Glomerular endothelial cell (primary cell): Measurements from ENCODE around the gene NAA20. TPM values are rescaled to one million over a fixed set of nuclear protein-coding genes. Genes with fewer than 3 reads are reported as not detected.
"Not testable (repeated sequence)": the region's sequence is repeated elsewhere in the genome, so short reads cannot be mapped to it uniquely, and the experiment has no call there.

Source experiments
- DNase-seq: peaks from one replicate; pipeline ENCODE4 v3.0.0-alpha.2; 2011; ENCODE audit warnings: low read depth, low spot score; ENCODE audit errors: extremely low read depth
- total RNA-seq: library from RNA; depleted of rRNA; stranded (reverse); fragments of >200 nt; gene quantifications from 2 replicates; pipeline ENCODE4 v1.2.3, GENCODE V29; 2015

NAA20 gene
- total RNA-seq, 1 donor from 2014 or later = 38.4 TPM

DNA sequence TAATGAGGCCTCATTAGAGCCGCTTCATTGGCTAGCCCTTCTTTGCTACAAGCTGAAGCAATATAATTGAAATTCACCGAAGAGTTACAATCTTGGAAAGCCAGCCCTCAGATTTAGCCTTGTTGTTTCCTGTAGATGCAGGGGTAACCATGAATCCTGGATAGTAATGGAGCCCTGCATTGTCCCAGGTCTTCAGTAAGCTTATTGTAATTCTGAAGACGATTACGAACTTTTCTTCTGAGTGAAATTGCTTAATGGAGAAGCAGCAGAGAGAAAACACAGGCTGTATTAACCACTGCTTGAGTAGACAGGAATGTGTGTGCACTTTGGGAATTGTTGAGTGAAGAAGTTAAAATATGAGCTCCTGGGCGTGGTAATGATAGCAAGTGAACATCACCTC is 26.3 kb upstream of the NAA20 start:
- no peak for DNase-seq

- DNase-seq = no peak
Observed at GRCh38 chr20:19991308-19991707, 25.9 kb upstream of the NAA20 start.

- DNase-seq = no peak
Observed at GRCh38 chr20:19991854-19992253, 25.3 kb upstream of the NAA20 start.

DNA sequence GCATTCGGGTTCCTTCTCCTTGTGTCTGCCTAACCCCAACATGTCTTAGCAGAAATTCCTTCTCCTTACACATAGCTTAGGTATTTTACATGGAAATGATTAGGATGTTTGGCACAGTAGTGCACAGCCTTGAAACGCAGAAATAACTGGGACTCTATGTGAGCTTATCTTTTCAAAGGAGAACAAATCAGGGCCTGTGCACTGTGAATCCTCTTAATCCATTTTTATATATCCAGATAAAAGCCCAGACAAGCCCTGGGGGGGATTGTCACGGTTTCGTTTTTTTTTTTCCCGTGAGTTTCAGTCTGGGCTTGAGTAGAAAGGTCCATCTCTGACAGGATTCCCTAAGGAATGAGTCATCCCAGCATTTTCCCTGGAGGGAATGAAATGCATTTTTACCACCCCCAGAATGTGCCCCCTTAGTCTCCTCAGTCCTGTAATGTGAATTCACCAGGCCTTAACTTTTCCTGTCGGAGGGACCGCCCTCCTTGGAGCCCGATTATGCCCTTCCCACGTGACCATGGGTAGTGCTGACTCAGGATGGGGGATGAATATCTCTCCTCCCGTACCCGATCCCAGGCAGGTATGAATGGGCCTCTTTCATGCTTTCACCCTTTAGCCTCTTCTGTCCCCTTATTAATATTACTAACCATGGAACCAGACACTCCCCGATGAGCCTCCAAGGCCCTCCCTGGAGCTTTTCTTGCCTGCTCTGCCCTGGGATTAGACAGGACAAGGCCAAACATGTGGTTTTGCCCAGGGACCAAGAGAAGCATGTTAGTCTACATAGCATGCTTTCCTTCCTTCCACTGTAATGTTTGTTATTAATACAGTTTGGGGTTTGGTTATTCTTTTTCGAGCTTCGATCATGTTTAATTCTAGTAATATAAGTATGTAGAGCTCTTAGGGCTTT is 23.9 kb upstream of the NAA20 start:
- DNase-seq = no peak

DNA sequence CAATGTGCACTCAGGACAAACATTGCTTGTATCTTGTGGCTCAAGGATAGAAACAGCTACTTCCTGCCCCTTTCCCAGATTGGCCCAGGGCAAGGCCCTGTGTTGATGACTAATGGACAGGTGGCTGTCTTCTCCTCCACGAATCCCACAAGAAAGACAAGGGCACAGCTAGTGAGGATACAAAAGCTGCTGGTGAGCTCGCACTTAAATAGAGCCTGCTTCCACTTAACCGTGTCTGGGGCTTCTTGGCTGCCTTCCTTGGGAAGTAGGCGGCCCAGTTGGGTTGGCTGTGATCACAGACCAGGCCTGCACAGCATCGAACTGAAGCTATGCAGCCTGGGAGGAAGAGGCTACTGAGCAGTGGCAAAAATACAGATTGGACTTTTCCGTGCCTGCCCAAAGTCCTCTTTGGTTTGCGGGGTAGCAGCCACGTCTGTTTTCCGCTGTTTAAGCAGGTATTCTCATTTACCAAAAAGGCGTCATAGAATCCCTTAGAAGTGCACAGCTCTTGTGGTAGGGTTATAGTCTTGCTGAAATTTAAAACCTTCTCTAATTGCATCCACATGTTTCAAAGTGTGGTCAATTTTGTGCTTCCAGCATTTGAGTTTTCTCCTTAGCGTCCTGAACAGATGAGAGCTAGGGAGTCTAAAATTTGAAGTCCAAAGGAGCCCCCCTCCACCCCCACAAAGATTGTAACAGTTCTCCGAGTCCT is 23.0 kb upstream of the NAA20 start:
- DNase-seq = no peak

DNA sequence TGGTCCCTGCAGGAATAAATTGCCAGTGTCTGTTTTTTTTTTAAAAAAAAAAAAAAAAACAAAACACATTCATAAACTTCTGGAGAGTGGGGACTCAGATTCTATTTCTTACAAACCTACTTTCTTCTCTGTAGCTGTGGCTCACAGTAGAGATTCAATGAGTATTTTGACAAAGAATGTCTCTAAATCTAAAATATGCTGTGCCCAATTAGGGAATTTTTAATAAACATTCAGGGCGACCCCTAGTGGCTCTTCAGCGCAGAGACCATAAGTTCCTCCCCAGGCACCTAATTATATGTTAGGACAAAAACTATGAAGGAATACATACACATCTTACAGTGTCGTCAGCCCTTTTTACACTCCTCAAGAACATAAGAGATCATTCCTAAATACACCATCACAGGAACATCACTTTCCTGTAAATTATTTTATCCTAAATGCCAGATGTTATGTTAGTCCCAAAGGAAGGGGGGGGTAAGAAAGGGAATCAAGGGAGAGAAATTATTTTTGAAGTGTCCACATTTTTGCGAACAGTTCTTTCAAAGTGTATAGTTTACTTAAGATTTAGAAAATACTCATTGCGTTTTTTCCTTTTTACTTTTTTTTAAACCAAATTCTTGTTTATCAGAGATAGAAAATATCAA is 21.8 kb upstream of the NAA20 start:
- no peak for DNase-seq

DNA sequence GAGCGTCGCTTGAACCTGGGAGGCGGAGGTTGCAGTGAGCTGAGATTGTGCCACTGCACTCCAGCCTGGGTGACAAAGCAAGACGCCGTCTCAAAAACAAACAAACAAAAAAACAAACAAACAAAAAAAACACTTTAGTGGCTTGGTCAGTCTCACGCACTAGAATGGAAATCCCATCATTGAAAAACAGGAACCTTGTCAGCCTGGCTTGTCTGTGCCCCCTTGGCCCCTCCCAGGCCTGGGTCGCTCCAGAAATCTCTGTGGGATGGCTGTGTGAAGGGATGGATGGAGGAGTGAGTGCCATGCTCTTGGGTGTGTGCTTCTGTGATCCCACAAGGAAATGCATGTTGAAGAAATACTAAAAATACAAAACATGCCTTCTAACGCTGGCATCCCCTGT is 20.9 kb upstream of the NAA20 start:
- DNase-seq = no peak

- no peak for DNase-seq
Observed at GRCh38 chr20:19996917-19997316, 20.2 kb upstream of the NAA20 start.

DNA sequence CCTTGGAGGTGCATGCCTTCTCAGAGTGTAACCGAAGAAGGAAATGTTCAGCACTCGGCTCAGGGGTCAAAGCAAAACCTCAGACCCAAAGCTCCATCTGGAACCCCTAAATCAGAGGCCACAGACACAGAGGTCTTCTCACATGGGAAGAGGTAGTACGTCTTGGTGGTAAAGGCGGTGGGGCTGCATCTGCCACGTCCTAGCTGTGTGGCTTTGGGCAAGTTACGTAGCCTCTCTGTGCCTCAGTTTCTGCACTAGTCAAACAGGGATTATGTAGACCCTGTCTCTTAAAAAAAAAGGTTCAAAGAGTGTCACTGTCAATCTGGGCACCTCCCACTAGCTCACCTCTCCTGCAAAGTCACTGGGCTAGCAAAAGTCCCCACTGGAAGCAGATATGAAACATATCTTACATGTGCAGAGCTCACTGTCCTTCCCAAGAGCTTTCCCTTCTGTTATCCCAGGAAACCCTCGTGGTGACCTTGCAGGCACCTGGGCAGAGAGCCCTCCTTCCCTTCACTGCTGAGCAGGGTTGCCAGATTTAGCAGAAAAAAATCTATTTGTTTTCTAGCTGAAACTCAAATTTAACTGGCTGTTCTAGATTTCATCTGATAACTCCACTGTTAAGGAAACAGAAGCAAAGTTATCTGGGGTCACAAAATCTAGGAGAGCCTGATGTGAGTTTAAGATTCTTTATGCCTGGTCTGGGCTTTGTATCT is 18.0 kb upstream of the NAA20 start:
- no peak for DNase-seq

DNA sequence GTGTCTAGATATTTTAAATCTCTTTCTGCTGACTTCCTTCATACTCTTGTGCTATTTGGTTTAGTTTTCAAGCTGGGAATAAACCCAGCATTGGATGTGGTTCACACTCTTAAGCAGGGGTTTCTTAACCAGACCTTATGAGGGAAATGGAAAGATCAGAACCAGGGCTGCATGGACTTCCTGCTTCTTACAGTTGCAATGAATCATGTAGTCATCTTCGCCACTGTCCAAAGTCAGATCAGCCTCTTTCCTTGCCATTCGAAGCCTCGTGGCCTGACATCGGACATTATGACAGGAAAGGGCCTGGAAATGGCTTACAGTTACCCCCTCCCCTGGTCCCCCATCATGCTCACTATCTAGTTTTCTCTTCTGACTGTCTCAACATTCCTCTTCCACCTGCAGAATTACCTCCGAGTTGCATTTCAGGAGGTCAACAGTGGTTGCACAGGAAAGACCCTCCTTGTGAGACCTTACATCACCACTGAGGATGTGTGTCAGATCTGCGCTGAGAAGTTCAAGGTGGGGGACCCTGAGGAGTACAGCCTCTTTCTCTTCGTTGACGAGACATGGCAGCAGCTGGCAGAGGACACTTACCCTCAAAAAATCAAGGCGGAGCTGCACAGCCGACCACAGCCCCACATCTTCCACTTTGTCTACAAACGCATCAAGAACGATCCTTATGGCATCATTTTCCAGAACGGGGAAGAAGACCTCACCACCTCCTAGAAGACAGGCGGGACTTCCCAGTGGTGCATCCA is 16.8 kb upstream of the NAA20 start:
- DNase-seq = no peak

DNA sequence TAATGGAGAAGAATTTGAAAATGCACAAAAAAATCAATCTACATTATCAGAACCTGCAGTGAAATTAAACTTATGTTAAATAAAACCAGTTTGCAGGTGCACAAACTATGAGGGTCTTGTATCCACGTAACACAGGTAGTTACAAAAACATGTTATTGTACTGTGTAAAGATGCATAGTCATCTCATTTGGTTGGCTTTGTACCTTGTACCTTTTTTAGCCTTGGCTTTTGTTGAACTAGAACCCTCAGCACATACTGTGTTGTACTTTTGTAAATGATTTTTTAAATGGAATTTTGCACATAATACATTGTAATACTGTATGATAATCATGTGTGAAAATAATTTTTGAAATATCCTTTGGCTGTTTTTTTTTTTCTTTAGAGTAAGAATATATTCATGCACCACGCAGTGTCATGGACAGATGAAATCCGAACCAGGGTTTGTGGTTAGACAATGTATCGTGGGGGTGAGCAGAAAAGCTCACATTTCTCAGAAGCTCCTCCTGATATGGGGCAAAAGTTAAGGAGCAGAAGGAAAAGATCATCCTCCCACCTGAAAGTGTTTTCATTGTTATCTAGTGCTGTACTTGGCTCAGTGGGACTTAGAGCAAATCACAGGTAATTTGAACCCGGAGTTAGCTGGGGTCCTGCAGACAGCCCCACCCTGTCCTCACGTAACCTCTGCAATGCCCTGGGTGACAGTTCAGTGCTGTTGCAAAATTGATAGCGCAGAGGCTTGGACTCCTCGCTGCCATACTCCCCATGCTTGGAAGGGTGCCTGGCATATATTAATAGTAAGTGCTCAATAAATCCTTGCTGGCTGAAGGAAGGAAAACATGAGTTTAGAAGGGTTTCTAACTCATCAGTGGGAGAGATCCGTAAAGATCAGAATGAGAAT is 14.8 kb upstream of the NAA20 start:
- DNase-seq = no peak

GRCh38 chr20:20003031-20003954 is 13.9 kb upstream of the NAA20 start:
- no peak for DNase-seq

- DNase-seq = not testable (repeated sequence)
Observed at GRCh38 chr20:20003955-20004322, 13.2 kb upstream of the NAA20 start.

DNA sequence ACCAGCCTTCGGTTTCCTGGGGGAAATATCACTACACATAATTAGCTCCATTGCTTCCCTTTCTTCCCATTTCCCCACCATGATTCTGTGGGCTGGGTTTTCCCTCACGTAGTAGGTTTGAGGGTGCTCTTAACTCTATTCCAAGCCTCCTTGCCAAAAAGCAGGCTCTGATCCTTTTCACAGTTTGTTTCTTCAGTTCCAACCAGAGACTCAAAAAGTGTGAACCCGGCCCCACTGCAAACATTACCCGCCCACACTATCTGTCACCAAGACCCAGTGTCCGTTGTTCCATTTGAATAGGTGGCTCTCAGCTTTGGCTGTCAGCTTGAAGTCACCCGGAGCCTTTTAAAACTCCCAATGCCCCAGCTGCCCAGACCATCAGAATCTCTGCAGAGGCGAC is 11.8 kb upstream of the NAA20 start:
- DNase-seq = no peak

DNA sequence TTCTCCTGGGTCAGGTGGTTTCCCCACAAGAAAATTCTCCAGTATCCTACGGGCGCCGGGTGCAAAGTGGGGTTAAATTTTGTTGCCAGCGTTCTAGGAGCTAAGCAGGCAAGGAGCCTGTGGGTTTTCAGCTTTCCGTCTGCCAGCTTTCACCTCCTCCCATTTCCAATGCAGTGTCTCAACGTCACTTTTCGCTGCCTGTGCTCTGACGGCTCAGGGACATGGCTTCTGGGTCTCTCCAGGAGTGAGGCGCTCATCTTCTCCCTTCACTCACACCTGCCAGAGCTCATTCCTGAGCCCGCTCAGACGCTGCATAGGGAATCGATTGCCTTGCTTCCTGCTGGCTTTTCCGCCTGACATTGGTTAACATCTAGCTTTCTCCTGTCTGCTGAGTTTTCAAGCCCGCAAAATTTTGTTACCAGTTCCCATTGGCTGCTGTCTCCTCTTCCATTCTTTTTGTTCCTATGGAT is 7.3 kb upstream of the NAA20 start:
- no peak for DNase-seq

DNA sequence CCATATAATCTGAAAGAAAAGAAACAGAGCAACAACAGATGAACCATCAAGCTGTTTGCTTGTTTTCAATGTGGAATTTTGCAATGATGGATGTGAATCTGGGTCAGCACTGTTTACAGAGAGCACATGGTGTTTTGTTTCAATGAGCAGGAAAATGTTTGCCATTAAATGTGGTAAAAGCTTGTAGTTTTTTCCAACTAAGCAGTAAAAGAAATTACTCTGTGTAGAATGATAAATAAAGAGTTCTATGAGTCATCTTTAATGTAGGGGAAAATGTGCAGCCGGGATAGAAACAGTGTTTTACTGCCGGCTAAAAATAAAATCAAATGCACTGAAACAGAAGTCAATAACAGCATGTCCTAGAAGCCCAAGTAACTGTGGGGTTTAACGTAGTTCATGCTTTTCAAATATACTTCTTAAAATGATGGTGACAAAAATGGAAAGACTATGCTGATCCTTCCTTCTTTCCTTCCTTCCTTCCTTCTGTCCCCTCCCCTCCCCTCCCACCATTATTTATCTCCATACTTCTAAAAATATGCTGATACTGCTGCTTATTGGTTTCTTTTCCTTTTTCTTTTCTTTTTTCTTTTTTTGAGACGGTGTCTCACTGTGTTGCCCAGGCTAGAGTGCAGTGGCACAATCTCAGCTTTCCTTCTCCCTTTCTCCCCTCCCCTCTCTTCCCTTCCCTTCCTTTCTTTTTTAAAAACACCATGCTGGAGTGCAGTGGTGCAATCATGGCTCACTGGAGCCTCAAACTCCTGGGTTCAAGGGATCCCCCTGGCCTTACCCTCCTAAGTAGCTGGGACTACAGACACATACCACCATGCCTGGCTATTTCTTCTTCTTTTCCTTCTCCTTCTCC is 6.3 kb upstream of the NAA20 start:
- DNase-seq = no peak

DNA sequence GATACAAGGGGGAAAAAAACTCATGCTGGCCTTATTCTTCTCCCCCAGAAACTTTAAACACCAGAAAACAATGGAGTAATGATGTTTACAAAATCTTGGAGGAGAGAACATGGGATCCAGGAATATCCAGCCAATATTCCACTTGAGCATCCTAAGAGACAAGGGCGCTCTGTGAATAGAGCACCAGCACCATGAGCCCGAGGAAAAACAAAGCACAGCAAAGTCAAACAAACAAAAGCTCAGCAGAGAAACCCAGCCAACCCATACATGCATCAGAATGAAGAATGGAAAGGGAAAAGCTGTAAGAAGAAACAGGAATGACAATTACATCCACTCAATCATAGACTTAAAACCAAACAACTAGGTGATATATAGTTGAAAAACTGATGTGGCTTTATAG is 4.6 kb upstream of the NAA20 start:
- DNase-seq = no peak
